Astrocyte (in vitro differentiated cells and primary cell): ENCODE results near the gene ATP5PO. TPM values are rescaled to one million over a fixed set of nuclear protein-coding genes. Genes with fewer than 3 reads are reported as not detected.

ENCODE experiments used
- DNase-seq: peaks from one replicate; pipeline ENCODE4 v3.0.0-alpha.2; 2010; ENCODE audit warnings: low read depth
- FAIRE-seq: peaks from 2 replicates; lab custom pipeline; 2011; peaks lifted over from hg19 to GRCh38; lab: Jason Lieb, UNC
- H2AFZ ChIP-seq: 2 replicates; pipeline ENCODE4 v1.6.0; 2012; ENCODE audit warnings: low read depth, low read length, inconsistent platforms
- H3K27ac ChIP-seq: 2 replicates; pipeline ENCODE4 v1.5.1; 2011; ENCODE audit warnings: low read depth, low read length, inconsistent platforms
- H3K27me3 ChIP-seq: 2 replicates; pipeline ENCODE4 v1.6.0; 2011; ENCODE audit warnings: low read length, inconsistent platforms; ENCODE audit not compliant: insufficient read depth
- H3K36me3 ChIP-seq: 2 replicates; pipeline ENCODE4 v1.5.1; 2011; ENCODE audit warnings: low read length, inconsistent platforms; ENCODE audit not compliant: insufficient read depth
- H3K4me1 ChIP-seq: 2 replicates; pipeline ENCODE4 v1.5.1; 2011; ENCODE audit warnings: low read length, inconsistent platforms; ENCODE audit not compliant: insufficient read depth
- H3K4me2 ChIP-seq: 2 replicates; pipeline ENCODE4 v1.6.0; 2012; ENCODE audit warnings: low read length, inconsistent platforms
- H3K4me3 ChIP-seq: 2 replicates; pipeline ENCODE4 v1.5.1; 2011; ENCODE audit warnings: low read depth, mild to moderate bottlenecking, low read length, inconsistent platforms; ENCODE audit not compliant: insufficient read depth
- H3K79me2 ChIP-seq: 2 replicates; pipeline ENCODE4 v1.6.0; 2012; ENCODE audit warnings: mild to moderate bottlenecking, low read length, inconsistent platforms; ENCODE audit not compliant: insufficient read depth
- H3K9ac ChIP-seq: 2 replicates; pipeline ENCODE4 v1.6.0; 2012; ENCODE audit warnings: mild to moderate bottlenecking, low read length, inconsistent platforms
- H3K9me3 ChIP-seq: 2 replicates; pipeline ENCODE4 v1.5.1; 2012; ENCODE audit warnings: low read depth, mild to moderate bottlenecking, low read length, inconsistent platforms; ENCODE audit not compliant: insufficient read depth
- H4K20me1 ChIP-seq: 2 replicates; pipeline ENCODE4 v1.6.0; 2012; ENCODE audit warnings: low read length, inconsistent platforms; ENCODE audit not compliant: insufficient read depth
- H3K27ac Mint-ChIP-seq: one replicate; pipeline ENCODE4 v1.8.0; 2021; ENCODE audit warnings: mild to moderate bottlenecking, mixed read lengths; ENCODE audit not compliant: unreplicated experiment
- H3K27me3 Mint-ChIP-seq: one replicate; pipeline ENCODE4 v1.8.0; 2021; ENCODE audit warnings: low read depth, mixed read lengths; ENCODE audit not compliant: unreplicated experiment
- H3K36me3 Mint-ChIP-seq: one replicate; pipeline ENCODE4 v1.8.0; 2021; ENCODE audit warnings: low read depth, mixed read lengths; ENCODE audit not compliant: unreplicated experiment
- H3K4me1 Mint-ChIP-seq: one replicate; pipeline ENCODE4 v1.8.0; 2021; ENCODE audit warnings: low read depth, mixed read lengths; ENCODE audit not compliant: unreplicated experiment
- H3K4me3 Mint-ChIP-seq: one replicate; pipeline ENCODE4 v1.8.0; 2021; ENCODE audit warnings: mild to moderate bottlenecking, moderate library complexity, mixed read lengths; ENCODE audit not compliant: unreplicated experiment
- H3K9me3 Mint-ChIP-seq: one replicate; pipeline ENCODE4 v1.8.0; 2021; ENCODE audit warnings: mild to moderate bottlenecking, mixed read lengths; ENCODE audit not compliant: unreplicated experiment
- CTCF ChIP-seq: IDR thresholded peaks from 2 replicates; pipeline ENCODE4 v1.5.1; 2011; ENCODE audit warnings: low read depth, mild to moderate bottlenecking, inconsistent platforms, low read length, moderate library complexity; ENCODE audit not compliant: insufficient read depth
- EZH2 ChIP-seq: IDR thresholded peaks from 2 replicates; pipeline ENCODE4 v1.6.1; 2012; ENCODE audit warnings: mild to moderate bottlenecking, low read length, inconsistent platforms; ENCODE audit not compliant: insufficient read depth
- total RNA-seq: library from RNA; stranded (reverse); gene quantifications from 2 replicates; pipeline ENCODE4 v1.2.1, GENCODE V29; 2021

ATP5PO gene
- total RNA-seq, 1 donor from 2014 or later = 171 TPM

- no peak for DNase-seq
- no peaks in the 10 kb centered on the region for H3K9me3 ChIP-seq
- H2AFZ ChIP-seq = no peak overlapping the region
- H3K27ac ChIP-seq = no peak overlapping the region
- no peaks in the 10 kb centered on the region for H3K27me3 ChIP-seq
- H3K4me2 ChIP-seq = no peak overlapping the region
- no peak for FAIRE-seq
- H3K4me1 Mint-ChIP-seq = peaks cover 7% of the 10 kb centered on the region
- H3K9me3 Mint-ChIP-seq = peaks cover 6% of the 10 kb centered on the region
- H3K9ac ChIP-seq = no peak overlapping the region
- no peak for TF ChIP-seq EZH2
- TF ChIP-seq CTCF = no peak
- H3K79me2 ChIP-seq = no peaks in the 10 kb centered on the region
- H3K27ac Mint-ChIP-seq = no peak overlapping the region
- no peak overlapping the region for H3K4me3 ChIP-seq
- H3K4me1 ChIP-seq = no peaks in the 10 kb centered on the region
- no peak overlapping the region for H3K4me3 Mint-ChIP-seq
- no peaks in the 10 kb centered on the region for H3K27me3 Mint-ChIP-seq
- no peaks in the 10 kb centered on the region for H4K20me1 ChIP-seq
- no peaks in the 10 kb centered on the region for H3K36me3 Mint-ChIP-seq
- no peaks in the 10 kb centered on the region for H3K36me3 ChIP-seq
Measured at GRCh38 chr21:33959680-33960079, 44.1 kb upstream of the ATP5PO start.

- no peaks in the 10 kb centered on the region for H3K36me3 Mint-ChIP-seq
Measured at GRCh38 chr21:33954395-33954794, 38.8 kb upstream of the ATP5PO start.

More at GRCh38 chr21:33954395-33954794, 38.8 kb upstream of the ATP5PO start:
- Histone ChIP-seq H3K4me2 (no peak overlapping the region), H3K4me3 (no peak overlapping the region), H3K36me3 (no peaks in the 10 kb centered on the region), H3K4me1 (no peaks in the 10 kb centered on the region), H3K9me3 (no peaks in the 10 kb centered on the region), H4K20me1 (no peaks in the 10 kb centered on the region), H3K79me2 (no peaks in the 10 kb centered on the region), H2AFZ (no peak overlapping the region), H3K9ac (no peak overlapping the region), H3K27me3 (no peaks in the 10 kb centered on the region), H3K27ac (no peak overlapping the region)
- Mint-ChIP-seq H3K27ac (no peak overlapping the region), H3K4me1 (peaks cover 6% of the 10 kb centered on the region), H3K27me3 (no peaks in the 10 kb centered on the region), H3K9me3 (peaks cover 4% of the 10 kb centered on the region), H3K4me3 (no peak overlapping the region)
- no peak for TF ChIP-seq EZH2
- TF ChIP-seq CTCF = no peak
- FAIRE-seq = no peak
- no peak for DNase-seq
